Measurements from ENCODE around the gene LDHAL6B. TPM values are rescaled to one million over a fixed set of nuclear protein-coding genes. Genes with fewer than 3 reads are reported as not detected.

The LDHAL6B gene
- total RNA-seq, 6 experiments from 2014 or later = not detected

DNA sequence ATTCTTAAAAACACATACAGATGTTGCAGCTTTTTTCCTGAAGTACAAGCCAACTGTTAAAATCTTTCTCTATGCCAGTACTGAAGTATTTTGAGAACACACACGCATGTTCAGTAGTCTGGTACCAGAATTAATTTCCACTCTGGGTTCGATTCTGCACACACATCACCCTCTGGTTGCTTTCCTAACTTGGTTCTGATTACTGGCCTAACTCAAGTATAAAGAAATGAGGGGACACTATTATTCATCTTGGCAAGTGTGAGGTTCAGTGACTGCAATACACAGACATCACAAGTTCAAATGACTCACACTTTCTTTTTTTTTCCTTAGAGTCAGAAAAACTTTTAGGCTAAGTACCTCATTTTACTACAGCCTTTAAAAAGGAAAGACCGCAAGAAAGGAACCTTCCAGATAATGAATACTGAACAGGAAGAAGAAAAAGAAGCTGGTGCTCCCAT, 37.4 kb upstream of the LDHAL6B start:
- peak; percentile 85 for DNase-seq
- Mint-ChIP-seq H3K27ac (peak overlapping the region; percentile 99), H3K27me3 (ENCODE audit: insufficient read depth) (peaks cover 3% of the 10 kb centered on the region), H3K36me3 (ENCODE audit: low read depth) (peaks cover 50% of the 10 kb centered on the region), H3K4me3 (peak overlapping the region; percentile 82), H3K4me1 (ENCODE audit: low read depth) (peaks cover 63% of the 10 kb centered on the region), H3K9me3 (no peaks in the 10 kb centered on the region)
- TF ChIP-seq, protein P1, sequence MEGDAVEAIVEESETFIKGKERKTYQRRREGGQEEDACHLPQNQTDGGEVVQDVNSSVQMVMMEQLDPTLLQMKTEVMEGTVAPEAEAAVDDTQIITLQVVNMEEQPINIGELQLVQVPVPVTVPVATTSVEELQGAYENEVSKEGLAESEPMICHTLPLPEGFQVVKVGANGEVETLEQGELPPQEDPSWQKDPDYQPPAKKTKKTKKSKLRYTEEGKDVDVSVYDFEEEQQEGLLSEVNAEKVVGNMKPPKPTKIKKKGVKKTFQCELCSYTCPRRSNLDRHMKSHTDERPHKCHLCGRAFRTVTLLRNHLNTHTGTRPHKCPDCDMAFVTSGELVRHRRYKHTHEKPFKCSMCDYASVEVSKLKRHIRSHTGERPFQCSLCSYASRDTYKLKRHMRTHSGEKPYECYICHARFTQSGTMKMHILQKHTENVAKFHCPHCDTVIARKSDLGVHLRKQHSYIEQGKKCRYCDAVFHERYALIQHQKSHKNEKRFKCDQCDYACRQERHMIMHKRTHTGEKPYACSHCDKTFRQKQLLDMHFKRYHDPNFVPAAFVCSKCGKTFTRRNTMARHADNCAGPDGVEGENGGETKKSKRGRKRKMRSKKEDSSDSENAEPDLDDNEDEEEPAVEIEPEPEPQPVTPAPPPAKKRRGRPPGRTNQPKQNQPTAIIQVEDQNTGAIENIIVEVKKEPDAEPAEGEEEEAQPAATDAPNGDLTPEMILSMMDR (IDR thresholded peaks at IDR 0.05) = no peak

DNA sequence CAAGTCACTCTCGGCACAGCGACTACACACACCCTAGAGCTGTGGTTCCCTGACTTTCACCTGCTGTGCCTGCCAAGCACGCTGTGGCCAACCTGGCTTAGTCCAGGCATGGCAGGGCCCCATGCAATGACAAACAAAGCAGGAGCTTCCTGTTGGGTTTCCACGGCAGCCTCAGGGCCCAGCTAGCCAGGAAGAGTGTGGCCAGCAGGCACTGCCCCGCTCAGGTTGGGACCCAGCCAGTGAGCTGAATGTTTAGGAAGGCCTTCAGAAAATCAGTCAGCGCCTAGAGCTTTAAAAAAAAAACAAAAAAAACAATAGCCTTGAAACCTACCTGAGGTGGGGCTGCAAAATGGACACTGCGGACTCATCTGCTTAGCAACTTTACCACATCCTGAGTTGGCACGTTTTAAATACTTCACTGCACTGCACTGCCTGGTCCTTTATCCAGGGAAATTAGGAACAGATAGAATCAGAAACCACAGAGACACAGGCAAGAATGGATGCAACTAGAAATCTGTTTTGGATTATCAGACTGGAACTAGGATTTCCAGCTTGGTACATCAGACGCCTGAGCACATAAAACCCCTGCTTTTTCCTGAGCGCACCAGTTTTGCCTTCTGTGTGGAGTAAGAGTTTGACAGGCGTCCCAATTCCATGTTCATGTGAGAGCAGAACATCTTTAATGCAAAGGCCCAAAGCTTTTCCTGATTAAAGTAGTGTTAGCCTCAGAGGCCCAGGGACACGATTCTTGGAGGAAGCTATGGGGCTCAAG, 36.2 kb upstream of the LDHAL6B start:
- peaks cover 73% of the 10 kb centered on the region for H3K4me1 Mint-ChIP-seq (ENCODE audit: low read depth)
- peak overlapping the region; percentile 82 for H3K4me3 Mint-ChIP-seq
- peak overlapping the region; percentile 99 for H3K27ac Mint-ChIP-seq
- TF ChIP-seq, protein P1 (IDR thresholded peaks at IDR 0.05) = no peak
- peak; percentile 86 for DNase-seq
- peaks cover 1% of the 10 kb centered on the region for H3K27me3 Mint-ChIP-seq (ENCODE audit: insufficient read depth)
- no peaks in the 10 kb centered on the region for H3K9me3 Mint-ChIP-seq
- peaks cover 42% of the 10 kb centered on the region for H3K36me3 Mint-ChIP-seq (ENCODE audit: low read depth)

DNA sequence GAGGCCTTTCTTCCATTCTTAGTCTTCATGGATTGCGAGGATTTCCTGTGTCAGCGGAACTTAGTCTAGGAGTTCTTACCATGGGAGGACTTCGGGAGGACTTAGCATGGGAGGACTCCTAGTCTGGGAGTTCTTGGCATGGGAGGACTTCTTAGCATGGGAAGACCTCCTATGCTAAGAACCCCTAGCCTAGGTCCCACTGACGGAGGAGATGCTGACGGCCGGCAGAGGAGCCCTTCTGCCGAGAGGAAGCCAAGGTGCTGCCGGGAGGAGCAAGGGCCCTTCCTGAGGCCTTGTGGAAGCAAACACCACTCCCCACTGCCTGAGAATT, 35.6 kb upstream of the LDHAL6B start:
- TF ChIP-seq, protein P1 (IDR thresholded peaks at IDR 0.05) = no peak
- H3K27ac Mint-ChIP-seq = peak overlapping the region; percentile 99
- H3K9me3 Mint-ChIP-seq = no peaks in the 10 kb centered on the region
- H3K4me1 Mint-ChIP-seq (ENCODE audit: low read depth) = peaks cover 73% of the 10 kb centered on the region
- peaks cover 1% of the 10 kb centered on the region for H3K27me3 Mint-ChIP-seq (ENCODE audit: insufficient read depth)
- H3K36me3 Mint-ChIP-seq (ENCODE audit: low read depth) = peaks cover 38% of the 10 kb centered on the region
- no peak for DNase-seq
- no peak overlapping the region; the same call in 1 of the 2 replicates for H3K4me3 Mint-ChIP-seq

DNA sequence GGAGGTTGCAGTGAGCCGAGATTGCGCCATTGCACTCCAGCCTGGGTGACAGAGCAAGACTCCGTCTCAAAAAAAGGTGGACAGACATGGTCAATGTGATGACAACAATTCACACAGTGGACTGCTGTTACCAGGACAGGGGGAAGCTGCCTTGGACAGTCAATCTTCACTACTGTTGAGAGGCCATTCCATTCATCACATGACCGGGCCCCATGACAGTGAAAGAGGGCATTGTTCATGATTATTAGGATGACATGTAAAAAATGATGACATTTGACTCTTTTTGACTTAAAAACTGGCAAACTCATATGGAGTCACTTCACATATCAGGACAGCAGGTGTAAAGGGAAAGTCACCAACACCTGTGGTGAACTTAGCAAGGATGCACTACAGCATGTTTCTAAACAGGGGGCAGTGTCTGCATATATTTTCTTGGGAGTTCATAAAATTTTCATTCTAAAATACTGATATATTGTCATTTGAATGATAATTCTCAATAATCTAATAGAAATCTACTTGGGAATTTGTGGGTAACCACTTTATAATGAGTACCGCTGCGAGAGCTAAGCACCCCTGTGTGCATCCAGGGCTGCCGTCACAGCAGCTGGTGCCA, 34.2 kb upstream of the LDHAL6B start:
- Mint-ChIP-seq H3K27ac (no peak overlapping the region), H3K4me3 (no peak overlapping the region), H3K27me3 (ENCODE audit: insufficient read depth) (no peaks in the 10 kb centered on the region; the same call in 1 of the 2 replicates), H3K9me3 (no peaks in the 10 kb centered on the region), H3K4me1 (ENCODE audit: low read depth) (peaks cover 74% of the 10 kb centered on the region), H3K36me3 (ENCODE audit: low read depth) (peaks cover 36% of the 10 kb centered on the region)
- no peak for DNase-seq
- TF ChIP-seq, protein P1 (IDR thresholded peaks at IDR 0.05) = peak; percentile 66

DNA sequence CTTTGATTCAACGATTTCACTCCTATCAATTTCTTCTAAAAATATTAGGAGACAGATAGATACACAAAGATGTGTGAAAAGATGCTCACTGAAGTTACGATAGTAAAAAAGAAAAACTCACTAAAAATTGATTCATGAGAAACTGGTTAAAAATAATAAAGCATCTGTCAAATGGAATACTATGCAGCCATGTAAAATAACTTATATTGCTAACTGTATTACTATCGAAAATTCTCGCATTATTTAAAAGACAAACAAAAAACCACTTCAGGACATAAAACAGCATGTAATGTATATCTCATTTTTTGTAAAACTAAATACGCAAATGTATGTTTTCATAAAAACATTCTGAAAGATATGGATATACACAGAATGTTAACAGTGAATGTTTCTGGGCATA, 33.4 kb upstream of the LDHAL6B start:
- TF ChIP-seq, protein P1 (IDR thresholded peaks at IDR 0.05) = no peak
- Mint-ChIP-seq H3K27me3 (ENCODE audit: insufficient read depth) (peaks cover 4% of the 10 kb centered on the region), H3K4me3 (no peak overlapping the region), H3K9me3 (no peaks in the 10 kb centered on the region), H3K27ac (no peak overlapping the region), H3K4me1 (ENCODE audit: low read depth) (peaks cover 78% of the 10 kb centered on the region), H3K36me3 (ENCODE audit: low read depth) (peaks cover 43% of the 10 kb centered on the region)
- no peak for DNase-seq
